HG02571 (cell line): ENCODE results near the gene MAD1L1.
"Not testable (repeated sequence)": the region's sequence is repeated elsewhere in the genome, so short reads cannot be mapped to it uniquely, and the experiment has no call there.

Source experiments
- ATAC-seq: cut with Tn5 transposase; IDR thresholded peaks from one replicate; pipeline ENCODE4 v1.9.1; 2021; ENCODE audit warnings: mild to moderate bottlenecking, moderate library complexity; ENCODE audit not compliant: unreplicated experiment

MAD1L1 gene

GRCh38 chr7:1831471-1831870, 401.3 kb downstream of the MAD1L1 start:
- ATAC-seq, result not testable (repeated sequence)

- not testable (repeated sequence) for ATAC-seq
Observed at GRCh38 chr7:1829668-1830067, 403.1 kb downstream of the MAD1L1 start.

GRCh38 chr7:1829111-1829510, 403.6 kb downstream of the MAD1L1 start:
- no peak for ATAC-seq

- ATAC-seq, result not testable (repeated sequence)
Observed at GRCh38 chr7:1828170-1828569, 404.6 kb downstream of the MAD1L1 start.

- not testable (repeated sequence) for ATAC-seq
Observed at GRCh38 chr7:1827521-1827981, 405.2 kb downstream of the MAD1L1 start.

- not testable (repeated sequence) for ATAC-seq
Observed at GRCh38 chr7:1826931-1827330, 405.8 kb downstream of the MAD1L1 start.

GRCh38 chr7:1825897-1826741, 406.6 kb downstream of the MAD1L1 start:
- ATAC-seq, result no peak

GRCh38 chr7:1825647-1825896, 407.2 kb downstream of the MAD1L1 start:
- not testable (repeated sequence) for ATAC-seq

- ATAC-seq, result not testable (repeated sequence)
Observed at GRCh38 chr7:1824882-1825646, 407.7 kb downstream of the MAD1L1 start.

GRCh38 chr7:1824151-1824881, 408.4 kb downstream of the MAD1L1 start:
- ATAC-seq, result not testable (repeated sequence)

GRCh38 chr7:1823376-1824150, 409.2 kb downstream of the MAD1L1 start:
- no peak for ATAC-seq

- ATAC-seq, result no peak
Observed at GRCh38 chr7:1819259-1819841, 413.4 kb downstream of the MAD1L1 start.

- ATAC-seq, result no peak
Observed at GRCh38 chr7:1818575-1819258, 414.0 kb downstream of the MAD1L1 start.

GRCh38 chr7:1817061-1817712, 415.6 kb downstream of the MAD1L1 start:
- ATAC-seq, result no peak

- ATAC-seq, result not testable (repeated sequence)
Observed at GRCh38 chr7:1816451-1816850, 416.3 kb downstream of the MAD1L1 start.

- not testable (repeated sequence) for ATAC-seq
Observed at GRCh38 chr7:1815551-1816281, 417.0 kb downstream of the MAD1L1 start.

- no peak for ATAC-seq
Observed at GRCh38 chr7:1815051-1815481, 417.7 kb downstream of the MAD1L1 start.

- ATAC-seq, result no peak
Observed at GRCh38 chr7:1814089-1814811, 418.5 kb downstream of the MAD1L1 start.
